Natural killer cell treated with Interleukin-12 subunit alpha and Interleukin-12 subunit beta and Interleukin-15 and Interleukin-18, amount 100 ng/mL, for 72 hours (primary cell): ENCODE data around the gene TGM1. TPM values are rescaled to one million over a fixed set of nuclear protein-coding genes. Genes with fewer than 3 reads are reported as not detected.

Experiments
- total RNA-seq, 2 donors: library from RNA; stranded (reverse); gene quantifications; one replicate each; pipeline ENCODE4 v1.2.3, GENCODE V29; 2022

The TGM1 gene
- total RNA-seq, 2 donors from 2014 or later: 2.5 to 8.7 TPM

Other genes starting within 250 kb of the TGM1 start
- gene CARMIL3, start 211.2 kb downstream of the TGM1 start, total RNA-seq: under 1 TPM; 0.10 to 0.50 TPM
- not detected for gene CPNE6, start 191.6 kb downstream of the TGM1 start, total RNA-seq
- gene PCK2, start 168.9 kb downstream of the TGM1 start, total RNA-seq: 10 to 100 TPM; 30.4 to 68.3 TPM
- 10 to 100 TPM; 87.4 to 96.1 TPM for gene DCAF11, start 148.4 kb downstream of the TGM1 start, total RNA-seq
- 1 to 10 TPM; 1.8 to 2.2 TPM for gene NRL, start 148.2 kb downstream of the TGM1 start, total RNA-seq
- 1 to 10 TPM in 1 of 2 donors, under 1 TPM in 1; 0.67 to 1.8 TPM for gene FITM1, start 132.5 kb downstream of the TGM1 start, total RNA-seq
- 100 to 1,000 TPM; 237 to 406 TPM for gene PSME1, start 127.0 kb downstream of the TGM1 start, total RNA-seq
- gene EMC9, start 121.6 kb downstream of the TGM1 start, total RNA-seq: 10 to 100 TPM; 28.7 to 37.5 TPM
- 100 to 1,000 TPM; 600 to 673 TPM for gene PSME2, start 116.6 kb downstream of the TGM1 start, total RNA-seq
- gene RNF31, start 115.7 kb downstream of the TGM1 start, total RNA-seq: 100 to 1,000 TPM; 115 to 170 TPM
- 100 to 1,000 TPM; 135 to 227 TPM for gene IRF9, start 101.9 kb downstream of the TGM1 start, total RNA-seq
- gene REC8, start 91.1 kb downstream of the TGM1 start, total RNA-seq: 10 to 100 TPM; 52.1 to 85.9 TPM
- gene IPO4, start 74.4 kb downstream of the TGM1 start, total RNA-seq: 100 to 1,000 TPM in 1 of 2 donors, 10 to 100 TPM in 1; 52.8 to 145 TPM
- 10 to 100 TPM; 27.6 to 30.2 TPM for gene TM9SF1, start 67.7 kb downstream of the TGM1 start, total RNA-seq
- under 1 TPM in 1 of 2 donors, not detected in 1; 0.95 TPM for gene TSSK4, start 57.5 kb downstream of the TGM1 start, total RNA-seq
- 10 to 100 TPM; 66.2 to 95.0 TPM for gene CHMP4A, start 49.7 kb downstream of the TGM1 start, total RNA-seq
- 10 to 100 TPM in 1 of 2 donors, 1 to 10 TPM in 1; 9.1 to 11.3 TPM for gene MDP1, start 47.1 kb downstream of the TGM1 start, total RNA-seq
- gene NEDD8, start 30.8 kb downstream of the TGM1 start, total RNA-seq: 100 to 1,000 TPM; 196 to 199 TPM
- 10 to 100 TPM; 40.5 to 54.5 TPM for gene GMPR2, start 30.2 kb downstream of the TGM1 start, total RNA-seq
- 100 to 1,000 TPM in 1 of 2 donors, 10 to 100 TPM in 1; 77.7 to 103 TPM for gene TINF2, start 20.6 kb downstream of the TGM1 start, total RNA-seq
- gene RABGGTA, start 8.4 kb upstream of the TGM1 start, total RNA-seq: 10 to 100 TPM; 37.6 to 47.5 TPM
- 10 to 100 TPM; 15.6 to 17.4 TPM for gene DHRS1, start 36.6 kb upstream of the TGM1 start, total RNA-seq
- 10 to 100 TPM; 38.5 to 59.0 TPM for gene NOP9, start 36.7 kb upstream of the TGM1 start, total RNA-seq
- 10 to 100 TPM in 1 of 2 donors, 1 to 10 TPM in 1; 6.8 to 20.2 TPM for gene CIDEB, start 44.8 kb upstream of the TGM1 start, total RNA-seq
- 10 to 100 TPM; 13.7 to 27.1 TPM for gene LTB4R2, start 47.0 kb upstream of the TGM1 start, total RNA-seq
- gene LTB4R, start 48.3 kb upstream of the TGM1 start, total RNA-seq: 10 to 100 TPM; 13.2 to 37.3 TPM
- gene ADCY4, start 71.9 kb upstream of the TGM1 start, total RNA-seq: 1 to 10 TPM; 1.0 to 1.9 TPM
- gene RIPK3, start 76.8 kb upstream of the TGM1 start, total RNA-seq: 10 to 100 TPM; 12.5 to 15.5 TPM
- gene NFATC4, start 105.0 kb upstream of the TGM1 start, total RNA-seq: not detected
- gene NYNRIN, start 135.8 kb upstream of the TGM1 start, total RNA-seq: under 1 TPM in 1 of 2 donors, not detected in 1; 0.11 TPM
- 10 to 100 TPM in 1 of 2 donors, 1 to 10 TPM in 1; 5.3 to 10.9 TPM for gene CBLN3, start 166.5 kb upstream of the TGM1 start, total RNA-seq
- gene KHNYN, start 166.8 kb upstream of the TGM1 start, total RNA-seq: 10 to 100 TPM; 61.7 to 65.3 TPM
- gene SDR39U1, start 179.6 kb upstream of the TGM1 start, total RNA-seq: 10 to 100 TPM; 33.2 to 50.7 TPM
- gene CMA1, start 245.1 kb upstream of the TGM1 start, total RNA-seq: not detected